ENCODE data around the gene KIF14. TPM values are rescaled to one million over a fixed set of nuclear protein-coding genes. Genes with fewer than 3 reads are reported as not detected.
A peak's percentile ranks its signal among the peaks of the same experiment; 100 is the strongest.

The KIF14 gene, protein sequence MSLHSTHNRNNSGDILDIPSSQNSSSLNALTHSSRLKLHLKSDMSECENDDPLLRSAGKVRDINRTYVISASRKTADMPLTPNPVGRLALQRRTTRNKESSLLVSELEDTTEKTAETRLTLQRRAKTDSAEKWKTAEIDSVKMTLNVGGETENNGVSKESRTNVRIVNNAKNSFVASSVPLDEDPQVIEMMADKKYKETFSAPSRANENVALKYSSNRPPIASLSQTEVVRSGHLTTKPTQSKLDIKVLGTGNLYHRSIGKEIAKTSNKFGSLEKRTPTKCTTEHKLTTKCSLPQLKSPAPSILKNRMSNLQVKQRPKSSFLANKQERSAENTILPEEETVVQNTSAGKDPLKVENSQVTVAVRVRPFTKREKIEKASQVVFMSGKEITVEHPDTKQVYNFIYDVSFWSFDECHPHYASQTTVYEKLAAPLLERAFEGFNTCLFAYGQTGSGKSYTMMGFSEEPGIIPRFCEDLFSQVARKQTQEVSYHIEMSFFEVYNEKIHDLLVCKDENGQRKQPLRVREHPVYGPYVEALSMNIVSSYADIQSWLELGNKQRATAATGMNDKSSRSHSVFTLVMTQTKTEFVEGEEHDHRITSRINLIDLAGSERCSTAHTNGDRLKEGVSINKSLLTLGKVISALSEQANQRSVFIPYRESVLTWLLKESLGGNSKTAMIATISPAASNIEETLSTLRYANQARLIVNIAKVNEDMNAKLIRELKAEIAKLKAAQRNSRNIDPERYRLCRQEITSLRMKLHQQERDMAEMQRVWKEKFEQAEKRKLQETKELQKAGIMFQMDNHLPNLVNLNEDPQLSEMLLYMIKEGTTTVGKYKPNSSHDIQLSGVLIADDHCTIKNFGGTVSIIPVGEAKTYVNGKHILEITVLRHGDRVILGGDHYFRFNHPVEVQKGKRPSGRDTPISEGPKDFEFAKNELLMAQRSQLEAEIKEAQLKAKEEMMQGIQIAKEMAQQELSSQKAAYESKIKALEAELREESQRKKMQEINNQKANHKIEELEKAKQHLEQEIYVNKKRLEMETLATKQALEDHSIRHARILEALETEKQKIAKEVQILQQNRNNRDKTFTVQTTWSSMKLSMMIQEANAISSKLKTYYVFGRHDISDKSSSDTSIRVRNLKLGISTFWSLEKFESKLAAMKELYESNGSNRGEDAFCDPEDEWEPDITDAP (N-terminal part only)
- total RNA-seq = 1 to 10 TPM in 1 of 9 donors, under 1 TPM in 7, not detected in 1; 0.04 to 2.0 (median 0.14) TPM
- under 1 TPM in 1 of 2 donors, not detected in 1; 0.04 TPM for polyA plus RNA-seq
- long read RNA-seq, donor 1 = 0 reads
- long read RNA-seq, donor 2 = 0 reads
- long read RNA-seq, donor 3, partial matches to known transcripts = 0 of 1 reads
- long read RNA-seq, donor 3, other reads (novel, unspliced or antisense) = 1 of 1 reads

DNA sequence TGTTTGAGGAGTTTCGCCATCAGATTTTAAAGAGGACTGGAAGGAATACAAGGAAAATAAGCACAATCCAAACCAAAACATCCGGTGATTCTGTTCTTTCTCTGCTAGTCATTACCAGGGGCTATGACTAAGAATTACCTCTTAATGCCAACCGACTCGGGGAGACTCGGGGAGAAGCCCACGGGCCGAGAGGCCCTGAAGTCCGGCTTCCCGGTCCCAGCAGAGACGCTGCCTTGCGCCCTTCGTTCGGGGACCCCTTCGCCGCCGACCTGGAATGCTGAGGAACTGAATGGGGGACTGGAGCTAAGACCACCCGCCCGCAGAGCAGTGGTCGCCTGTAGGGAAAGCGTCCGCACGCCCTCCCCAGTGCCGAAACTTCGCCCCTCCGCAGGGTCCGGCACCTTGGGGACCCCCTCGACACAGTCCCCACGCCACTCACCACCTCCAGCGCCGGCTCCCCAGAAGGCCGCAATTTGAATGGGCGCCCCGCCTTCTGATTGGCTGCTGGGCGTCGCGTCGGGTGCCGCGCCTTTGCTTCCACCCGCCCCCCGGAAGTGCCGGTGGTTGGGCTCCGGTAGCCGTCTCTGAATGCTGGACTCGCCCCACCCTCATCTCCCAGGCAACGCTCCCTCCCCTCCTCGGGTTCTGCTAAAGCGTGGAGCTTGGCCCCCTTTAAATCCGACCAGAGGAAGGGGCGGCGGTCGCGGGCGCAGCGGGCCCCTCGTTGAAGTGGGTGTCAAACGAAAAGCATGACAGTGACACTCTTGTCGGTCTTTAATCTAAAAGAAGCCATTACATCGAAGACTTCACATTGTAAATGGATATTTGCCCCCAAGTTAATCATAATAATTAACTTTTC is at the start of gene KIF14:
KIF14 (minus strand) TSS at position 479 of the 859 bp plus-strand sequence. CDS start 2,028 bp downstream, outside the sequence.
- DNase-seq = peak; percentile 92 to 94 (median 94)
- no peaks in the 10 kb centered on the region for H3K9me3 ChIP-seq
- peak within 1 kb of the TSS; percentile 47 to 87 (median 63) for H3K4me3 ChIP-seq
- peak; percentile 97 to 100 (median 100) for ATAC-seq
- H3K27me3 ChIP-seq = no peaks in the 10 kb centered on the region
- WGBS, 4 donors = 0% methylated on average over 20 to 59 of the region's 59 CpGs
- peak within 1 kb of the TSS in 5 of 12 donors; percentile 4 to 74 (median 40) for H3K27ac ChIP-seq
- H3K36me3 ChIP-seq = no peaks in the 10 kb centered on the region
- TF ChIP-seq, protein P1, sequence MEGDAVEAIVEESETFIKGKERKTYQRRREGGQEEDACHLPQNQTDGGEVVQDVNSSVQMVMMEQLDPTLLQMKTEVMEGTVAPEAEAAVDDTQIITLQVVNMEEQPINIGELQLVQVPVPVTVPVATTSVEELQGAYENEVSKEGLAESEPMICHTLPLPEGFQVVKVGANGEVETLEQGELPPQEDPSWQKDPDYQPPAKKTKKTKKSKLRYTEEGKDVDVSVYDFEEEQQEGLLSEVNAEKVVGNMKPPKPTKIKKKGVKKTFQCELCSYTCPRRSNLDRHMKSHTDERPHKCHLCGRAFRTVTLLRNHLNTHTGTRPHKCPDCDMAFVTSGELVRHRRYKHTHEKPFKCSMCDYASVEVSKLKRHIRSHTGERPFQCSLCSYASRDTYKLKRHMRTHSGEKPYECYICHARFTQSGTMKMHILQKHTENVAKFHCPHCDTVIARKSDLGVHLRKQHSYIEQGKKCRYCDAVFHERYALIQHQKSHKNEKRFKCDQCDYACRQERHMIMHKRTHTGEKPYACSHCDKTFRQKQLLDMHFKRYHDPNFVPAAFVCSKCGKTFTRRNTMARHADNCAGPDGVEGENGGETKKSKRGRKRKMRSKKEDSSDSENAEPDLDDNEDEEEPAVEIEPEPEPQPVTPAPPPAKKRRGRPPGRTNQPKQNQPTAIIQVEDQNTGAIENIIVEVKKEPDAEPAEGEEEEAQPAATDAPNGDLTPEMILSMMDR (IDR thresholded peaks at IDR 0.05) = no peak
- no peak for TF ChIP-seq POLR2A (IDR thresholded peaks at IDR 0.05)
- intact Hi-C loops (cut with DNase I) = loop anchor here (1.0 to 10.0 kb wide), 14 partner anchors 47 to 424 kb away; partner anchors contain the start of genes CAMSAP2 (in 3 of the 10), DDX59 (in 1 of the 10) and KIF21B (in 1 of the 10)
- H3K4me1 ChIP-seq = peaks cover 0 to 32% (median 7%) of the 10 kb centered on the region in 12 donors

DNA sequence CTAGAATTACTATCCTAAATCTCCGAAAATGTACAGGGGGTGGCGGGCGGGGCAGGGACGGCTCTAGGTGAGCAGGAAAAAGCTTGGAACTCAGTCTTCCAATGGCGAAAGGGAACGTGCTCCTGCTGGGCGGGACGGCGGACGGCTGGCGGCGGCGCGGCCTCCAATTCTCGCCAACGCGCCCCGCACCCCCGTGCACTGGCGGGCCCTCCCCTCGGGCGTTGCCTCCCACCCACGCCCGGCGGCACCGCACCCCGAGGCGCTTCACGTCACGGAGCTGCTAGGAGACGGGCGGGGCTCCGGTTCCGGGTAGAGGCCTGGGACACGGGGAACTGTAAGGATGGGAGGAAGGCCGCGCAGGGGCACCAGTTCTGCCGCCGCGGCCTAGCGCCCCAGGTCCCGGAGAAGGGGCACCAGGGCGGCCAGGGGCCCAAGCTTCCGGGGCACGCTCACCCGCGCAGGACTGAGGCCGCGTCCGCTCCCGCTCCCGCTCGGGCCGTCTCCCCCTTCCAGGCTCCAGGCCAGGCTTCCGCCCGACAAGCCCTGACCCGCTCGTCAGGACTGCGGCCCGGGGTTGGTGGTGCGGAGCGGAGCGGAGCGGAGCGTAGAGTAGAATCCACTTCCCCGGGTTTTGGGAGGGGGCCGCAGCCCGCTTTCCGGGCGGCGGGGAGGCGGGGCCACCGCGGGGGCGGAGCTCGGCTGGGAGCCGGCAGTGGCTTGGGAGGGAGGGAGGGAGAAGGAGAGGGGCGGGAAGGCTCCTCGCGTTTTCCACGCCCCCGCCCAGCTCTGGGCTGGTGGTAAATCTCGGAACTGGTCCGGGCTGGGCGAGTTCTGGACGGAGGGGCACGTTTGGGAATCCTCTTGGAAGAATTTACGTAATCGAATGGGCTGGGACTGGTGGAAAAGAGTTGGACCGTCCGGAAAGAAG is 49.0 kb upstream of the KIF14 start, which contains the start of gene DDX59:
DDX59 (minus strand) TSS at position 594 of the 928 bp plus-strand sequence. CDS start 3,167 bp downstream, outside the sequence.
- ATAC-seq (peak; percentile 94 to 96 (median 95)), DNase-seq (peak; percentile 95 to 98 (median 97))
- Histone ChIP-seq H3K27ac (peak within 1 kb of the TSS; percentile 98 to 100 (median 100)), H3K36me3 (peaks cover 0 to 17% (median 12%) of the 10 kb centered on the region in 9 donors), H3K27me3 (no peaks in the 10 kb centered on the region), H3K9me3 (no peaks in the 10 kb centered on the region), H3K4me3 (peak within 1 kb of the TSS; percentile 58 to 97 (median 85)), H3K4me1 (peaks cover 0 to 45% (median 29%) of the 10 kb centered on the region in 12 donors)
- TF ChIP-seq POLR2A (IDR thresholded peaks at IDR 0.05) = peak; percentile 73 to 93
- TF ChIP-seq, protein P1 (IDR thresholded peaks at IDR 0.05) = no peak
- intact Hi-C loops (cut with DNase I) = loop anchor here (1.0 to 5.0 kb wide), 10 partner anchors 47 to 138 kb away; partner anchors contain the start of genes CAMSAP2 (in 7 of the 10) and KIF14 (in 4 of the 10)
- WGBS, 4 donors = 0% methylated on average over 44 to 91 of the region's 91 CpGs
